ENCODE measurements around the gene SMNDC1. TPM values are rescaled to one million over a fixed set of nuclear protein-coding genes. Genes with fewer than 3 reads are reported as not detected.
A peak's percentile ranks its signal among the peaks of the same experiment; 100 is the strongest.
"Not testable (repeated sequence)": the region's sequence is repeated elsewhere in the genome, so short reads cannot be mapped to it uniquely, and the experiment has no call there.

SMNDC1 gene
- total RNA-seq, 3 donors from 2014 or later = 11.5 to 16.0 (median 13.4) TPM

GRCh38 chr10:110252151-110252550, 52.6 kb downstream of the SMNDC1 start:
- TF ChIP-seq, protein P1, sequence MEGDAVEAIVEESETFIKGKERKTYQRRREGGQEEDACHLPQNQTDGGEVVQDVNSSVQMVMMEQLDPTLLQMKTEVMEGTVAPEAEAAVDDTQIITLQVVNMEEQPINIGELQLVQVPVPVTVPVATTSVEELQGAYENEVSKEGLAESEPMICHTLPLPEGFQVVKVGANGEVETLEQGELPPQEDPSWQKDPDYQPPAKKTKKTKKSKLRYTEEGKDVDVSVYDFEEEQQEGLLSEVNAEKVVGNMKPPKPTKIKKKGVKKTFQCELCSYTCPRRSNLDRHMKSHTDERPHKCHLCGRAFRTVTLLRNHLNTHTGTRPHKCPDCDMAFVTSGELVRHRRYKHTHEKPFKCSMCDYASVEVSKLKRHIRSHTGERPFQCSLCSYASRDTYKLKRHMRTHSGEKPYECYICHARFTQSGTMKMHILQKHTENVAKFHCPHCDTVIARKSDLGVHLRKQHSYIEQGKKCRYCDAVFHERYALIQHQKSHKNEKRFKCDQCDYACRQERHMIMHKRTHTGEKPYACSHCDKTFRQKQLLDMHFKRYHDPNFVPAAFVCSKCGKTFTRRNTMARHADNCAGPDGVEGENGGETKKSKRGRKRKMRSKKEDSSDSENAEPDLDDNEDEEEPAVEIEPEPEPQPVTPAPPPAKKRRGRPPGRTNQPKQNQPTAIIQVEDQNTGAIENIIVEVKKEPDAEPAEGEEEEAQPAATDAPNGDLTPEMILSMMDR (IDR thresholded peaks at IDR 0.05) = no peak
- no peak for TF ChIP-seq POLR2AphosphoS5 (IDR thresholded peaks at IDR 0.05)
- TF ChIP-seq POLR2A (IDR thresholded peaks at IDR 0.05) = no peak
- H3K4me3 ChIP-seq = no peak overlapping the region
- DNase-seq (ENCODE audit: low spot score in 2 of 2) = no peak
- intact Hi-C loops (cut with DNase I; ENCODE audit: low total_unique reads) = no loop called here
- H3K4me1 ChIP-seq = no peaks in the 10 kb centered on the region
- H3K27ac ChIP-seq = no peak overlapping the region
- H3K36me3 ChIP-seq = no peaks in the 10 kb centered on the region
- no peaks in the 10 kb centered on the region for H3K9me3 ChIP-seq
- H3K27me3 ChIP-seq = no peaks in the 10 kb centered on the region

GRCh38 chr10:110251392-110251791, 53.3 kb downstream of the SMNDC1 start:
- intact Hi-C loops (cut with DNase I; ENCODE audit: low total_unique reads); H3K36me3 ChIP-seq; H3K27ac ChIP-seq; H3K9me3 ChIP-seq; H3K4me1 ChIP-seq; H3K27me3 ChIP-seq; DNase-seq (ENCODE audit: low spot score in 2 of 2); H3K4me3 ChIP-seq: not testable (repeated sequence)

GRCh38 chr10:110249489-110249888, 55.2 kb downstream of the SMNDC1 start:
- H3K9me3 ChIP-seq; intact Hi-C loops (cut with DNase I; ENCODE audit: low total_unique reads); H3K4me1 ChIP-seq; H3K36me3 ChIP-seq; H3K4me3 ChIP-seq; DNase-seq (ENCODE audit: low spot score in 2 of 2); H3K27ac ChIP-seq; H3K27me3 ChIP-seq: not testable (repeated sequence)

- DNase-seq (ENCODE audit: low spot score in 2 of 2); H3K9me3 ChIP-seq; H3K27ac ChIP-seq; H3K4me1 ChIP-seq; H3K27me3 ChIP-seq; intact Hi-C loops (cut with DNase I; ENCODE audit: low total_unique reads); H3K36me3 ChIP-seq; H3K4me3 ChIP-seq: not testable (repeated sequence)
Observed at GRCh38 chr10:110247833-110248232, 56.9 kb downstream of the SMNDC1 start.

- DNase-seq (ENCODE audit: low spot score in 2 of 2) = no peak
Observed at GRCh38 chr10:110244550-110244949, 60.2 kb downstream of the SMNDC1 start.

DNA sequence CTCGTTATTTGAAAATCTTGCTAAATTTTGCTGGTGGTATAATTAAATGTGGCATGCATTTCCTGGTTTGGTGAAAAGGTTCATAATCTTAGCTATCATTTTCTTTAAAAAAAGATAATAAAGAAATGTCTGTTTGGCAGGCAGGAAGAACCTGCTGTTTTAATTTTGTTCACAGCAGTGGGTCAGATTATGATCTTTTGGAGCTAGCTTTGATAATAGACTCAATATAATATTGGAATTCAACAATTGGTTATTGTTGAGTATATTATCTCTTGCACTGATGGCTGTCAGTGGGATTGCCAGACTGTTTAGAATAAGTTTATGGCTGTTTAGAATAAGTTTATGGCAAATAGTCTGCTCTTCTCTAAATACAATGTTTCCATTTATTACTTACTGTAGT, 62.2 kb downstream of the SMNDC1 start:
- Histone ChIP-seq H3K4me1 (peaks cover 4% of the 10 kb centered on the region in 2 donors), H3K27ac (peak overlapping the region in 1 of 2 donors; percentile 45), H3K4me3 (no peak overlapping the region), H3K9me3 (no peaks in the 10 kb centered on the region), H3K36me3 (no peaks in the 10 kb centered on the region), H3K27me3 (no peaks in the 10 kb centered on the region)
- DNase-seq (ENCODE audit: low spot score in 2 of 2) = no peak
- TF ChIP-seq POLR2AphosphoS5 (IDR thresholded peaks at IDR 0.05) (no peak), POLR2A (IDR thresholded peaks at IDR 0.05) (no peak)
- TF ChIP-seq, protein P1 (IDR thresholded peaks at IDR 0.05) = no peak
- intact Hi-C loops (cut with DNase I; ENCODE audit: low total_unique reads) = no loop called here

More at GRCh38 chr10:110244550-110244949, 60.2 kb downstream of the SMNDC1 start:
- Histone ChIP-seq H3K27me3 (no peaks in the 10 kb centered on the region), H3K4me1 (peaks cover 4% of the 10 kb centered on the region in 2 donors), H3K9me3 (no peaks in the 10 kb centered on the region), H3K4me3 (no peak overlapping the region), H3K36me3 (no peaks in the 10 kb centered on the region), H3K27ac (no peak overlapping the region)
- TF ChIP-seq POLR2AphosphoS5 (IDR thresholded peaks at IDR 0.05) = no peak
- intact Hi-C loops (cut with DNase I; ENCODE audit: low total_unique reads) = no loop called here

DNA sequence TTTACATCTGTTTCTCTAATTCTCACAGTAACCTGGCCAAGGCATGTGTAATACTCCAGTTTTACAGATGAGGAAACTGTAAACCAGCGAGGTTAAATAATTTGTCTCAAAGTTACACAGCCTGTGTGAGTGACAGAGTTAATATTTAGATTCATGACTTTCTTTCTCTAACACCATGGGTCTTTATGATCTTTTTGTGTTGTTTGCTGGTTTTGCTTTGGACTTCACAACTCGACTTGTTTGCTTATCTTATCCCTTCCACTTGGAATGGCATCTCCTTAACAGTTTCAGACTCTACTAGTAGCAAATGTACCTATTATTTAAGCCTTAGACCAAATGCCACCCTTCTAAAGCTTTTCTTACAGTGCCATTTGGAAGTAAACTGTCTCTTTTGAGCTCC, 62.9 kb downstream of the SMNDC1 start:
- Histone ChIP-seq H3K4me3 (no peak overlapping the region), H3K4me1 (peaks cover 4% of the 10 kb centered on the region in 2 donors), H3K27ac (peak overlapping the region in 1 of 2 donors; percentile 45), H3K9me3 (no peaks in the 10 kb centered on the region), H3K27me3 (no peaks in the 10 kb centered on the region), H3K36me3 (peaks cover 3% of the 10 kb centered on the region)
- no peak for TF ChIP-seq POLR2AphosphoS5 (IDR thresholded peaks at IDR 0.05)
- TF ChIP-seq, protein P1 (IDR thresholded peaks at IDR 0.05) = no peak
- TF ChIP-seq POLR2A (IDR thresholded peaks at IDR 0.05) = no peak
- intact Hi-C loops (cut with DNase I; ENCODE audit: low total_unique reads) = no loop called here
- DNase-seq (ENCODE audit: low spot score in 2 of 2) = no peak
